ENCODE results near the gene NEK11. TPM values are rescaled to one million over a fixed set of nuclear protein-coding genes. Genes with fewer than 3 reads are reported as not detected.
A peak's percentile ranks its signal among the peaks of the same experiment; 100 is the strongest.
"Not testable (repeated sequence)": the region's sequence is repeated elsewhere in the genome, so short reads cannot be mapped to it uniquely, and the experiment has no call there.

NEK11 gene
- total RNA-seq, 1 experiment from 2014 or later = 6.3 TPM

- Histone ChIP-seq H3K36me3 (peaks cover 52% of the 10 kb centered on the region), H3K27ac (no peak overlapping the region), H3K4me3 (no peak overlapping the region), H3K4me1 (replicated peaks) (no peaks in the 10 kb centered on the region), H3K27me3 (replicated peaks) (no peaks in the 10 kb centered on the region), H3K9me3 (replicated peaks) (no peaks in the 10 kb centered on the region)
- DNase-seq (ENCODE audit: low read depth in 1 of 2, low spot score in 2 of 2) = no peak
Measured at GRCh38 chr3:131020122-131020693, 6.5 kb upstream of the NEK11 start.

GRCh38 chr3:131025539-131025938 lies 1.1 kb upstream of the NEK11 start:
- no peaks in the 10 kb centered on the region; the same call in none of the 2 replicates for H3K4me1 ChIP-seq (replicated peaks)
- no peaks in the 10 kb centered on the region for H3K9me3 ChIP-seq (replicated peaks)
- no peak for DNase-seq (ENCODE audit: low read depth in 1 of 2, low spot score in 2 of 2)
- no peak overlapping the region for H3K27ac ChIP-seq
- peaks cover 26% of the 10 kb centered on the region for H3K36me3 ChIP-seq
- H3K27me3 ChIP-seq (replicated peaks) = no peaks in the 10 kb centered on the region
- H3K4me3 ChIP-seq = peak overlapping the region; percentile 62

GRCh38 chr3:131028844-131029243 lies 2.2 kb downstream of the NEK11 start:
- H3K27me3 ChIP-seq (replicated peaks) = no peaks in the 10 kb centered on the region
- H3K4me1 ChIP-seq (replicated peaks) = no peaks in the 10 kb centered on the region; the same call in none of the 2 replicates
- no peak for DNase-seq (ENCODE audit: low read depth in 1 of 2, low spot score in 2 of 2)
- H3K9me3 ChIP-seq (replicated peaks) = no peaks in the 10 kb centered on the region
- peaks cover 18% of the 10 kb centered on the region for H3K36me3 ChIP-seq
- no peak overlapping the region for H3K4me3 ChIP-seq
- no peak overlapping the region for H3K27ac ChIP-seq

- no peaks in the 10 kb centered on the region for H3K9me3 ChIP-seq (replicated peaks)
- no peak for DNase-seq (ENCODE audit: low read depth in 1 of 2, low spot score in 2 of 2)
Measured at GRCh38 chr3:131031660-131032059, 5.0 kb downstream of the NEK11 start.

GRCh38 chr3:131033480-131034080 lies 6.9 kb downstream of the NEK11 start:
- DNase-seq (ENCODE audit: low read depth in 1 of 2, low spot score in 2 of 2) = peak in 1 of 2 experiments; percentile 6
- no peaks in the 10 kb centered on the region; the same call in 1 of the 2 replicates for H3K36me3 ChIP-seq
- no peak overlapping the region for H3K27ac ChIP-seq
- H3K4me3 ChIP-seq = no peak overlapping the region
- H3K27me3 ChIP-seq (replicated peaks) = no peaks in the 10 kb centered on the region
- peaks cover 21% of the 10 kb centered on the region for H3K4me1 ChIP-seq (replicated peaks)
- no peaks in the 10 kb centered on the region for H3K9me3 ChIP-seq (replicated peaks)

More at GRCh38 chr3:131031660-131032059, 5.0 kb downstream of the NEK11 start:
- H3K27ac ChIP-seq = no peak overlapping the region
- H3K27me3 ChIP-seq (replicated peaks) = no peaks in the 10 kb centered on the region
- H3K4me1 ChIP-seq (replicated peaks) = peaks cover 11% of the 10 kb centered on the region
- H3K4me3 ChIP-seq = no peak overlapping the region
- H3K36me3 ChIP-seq = no peaks in the 10 kb centered on the region; the same call in 1 of the 2 replicates

- no peaks in the 10 kb centered on the region for H3K36me3 ChIP-seq
- peak in 1 of 2 experiments; percentile 40 for DNase-seq (ENCODE audit: low read depth in 1 of 2, low spot score in 2 of 2)
- no peak overlapping the region for H3K4me3 ChIP-seq
- peaks cover 21% of the 10 kb centered on the region for H3K4me1 ChIP-seq (replicated peaks)
- peak overlapping the region; percentile 48 for H3K27ac ChIP-seq
- no peaks in the 10 kb centered on the region for H3K9me3 ChIP-seq (replicated peaks)
- H3K27me3 ChIP-seq (replicated peaks) = no peaks in the 10 kb centered on the region
Measured at GRCh38 chr3:131036200-131036816, 9.6 kb downstream of the NEK11 start.

GRCh38 chr3:131036986-131037385 lies 10.3 kb downstream of the NEK11 start:
- Histone ChIP-seq H3K9me3 (replicated peaks) (no peaks in the 10 kb centered on the region), H3K27me3 (replicated peaks) (no peaks in the 10 kb centered on the region), H3K4me3 (no peak overlapping the region), H3K27ac (peak overlapping the region; percentile 48), H3K4me1 (replicated peaks) (peaks cover 21% of the 10 kb centered on the region), H3K36me3 (no peaks in the 10 kb centered on the region)
- peak; percentile 49 to 70 for DNase-seq (ENCODE audit: low read depth in 1 of 2, low spot score in 2 of 2)

- Histone ChIP-seq H3K4me3 (no peak overlapping the region), H3K27ac (no peak overlapping the region), H3K27me3 (replicated peaks) (no peaks in the 10 kb centered on the region), H3K36me3 (no peaks in the 10 kb centered on the region), H3K4me1 (replicated peaks) (peaks cover 21% of the 10 kb centered on the region), H3K9me3 (replicated peaks) (no peaks in the 10 kb centered on the region)
- DNase-seq (ENCODE audit: low read depth in 1 of 2, low spot score in 2 of 2) = no peak
Measured at GRCh38 chr3:131038326-131038725, 11.6 kb downstream of the NEK11 start.

- not testable (repeated sequence) for H3K27me3 ChIP-seq (replicated peaks); H3K9me3 ChIP-seq (replicated peaks); H3K27ac ChIP-seq; H3K4me3 ChIP-seq; H3K4me1 ChIP-seq (replicated peaks); H3K36me3 ChIP-seq; DNase-seq (ENCODE audit: low read depth in 1 of 2, low spot score in 2 of 2)
Measured at GRCh38 chr3:131042271-131042985, 15.8 kb downstream of the NEK11 start.

GRCh38 chr3:131047582-131047981 lies 20.9 kb downstream of the NEK11 start:
- Histone ChIP-seq H3K27ac (no peak overlapping the region), H3K27me3 (replicated peaks) (no peaks in the 10 kb centered on the region), H3K9me3 (replicated peaks) (no peaks in the 10 kb centered on the region), H3K4me1 (replicated peaks) (no peaks in the 10 kb centered on the region), H3K36me3 (no peaks in the 10 kb centered on the region), H3K4me3 (no peak overlapping the region)
- DNase-seq (ENCODE audit: low read depth in 1 of 2, low spot score in 2 of 2) = no peak

GRCh38 chr3:131048030-131048429 lies 21.4 kb downstream of the NEK11 start:
- Histone ChIP-seq H3K27me3 (replicated peaks) (no peaks in the 10 kb centered on the region), H3K9me3 (replicated peaks) (no peaks in the 10 kb centered on the region), H3K36me3 (no peaks in the 10 kb centered on the region), H3K4me3 (no peak overlapping the region), H3K27ac (no peak overlapping the region), H3K4me1 (replicated peaks) (no peaks in the 10 kb centered on the region)
- DNase-seq (ENCODE audit: low read depth in 1 of 2, low spot score in 2 of 2) = no peak

- Histone ChIP-seq H3K27me3 (replicated peaks) (no peaks in the 10 kb centered on the region), H3K27ac (no peak overlapping the region), H3K4me1 (replicated peaks) (no peaks in the 10 kb centered on the region), H3K4me3 (no peak overlapping the region), H3K36me3 (no peaks in the 10 kb centered on the region), H3K9me3 (replicated peaks) (no peaks in the 10 kb centered on the region)
- DNase-seq (ENCODE audit: low read depth in 1 of 2, low spot score in 2 of 2) = no peak
Measured at GRCh38 chr3:131050001-131050400, 23.3 kb downstream of the NEK11 start.

GRCh38 chr3:131053043-131053859 lies 26.6 kb downstream of the NEK11 start:
- Histone ChIP-seq H3K36me3 (no peaks in the 10 kb centered on the region), H3K27ac (no peak overlapping the region), H3K4me3 (no peak overlapping the region), H3K27me3 (replicated peaks) (no peaks in the 10 kb centered on the region), H3K4me1 (replicated peaks) (no peaks in the 10 kb centered on the region), H3K9me3 (replicated peaks) (no peaks in the 10 kb centered on the region)
- DNase-seq (ENCODE audit: low read depth in 1 of 2, low spot score in 2 of 2) = no peak
